GM21717 (cell line): ENCODE data around the gene LRP10.

Experiments
- ATAC-seq: cut with Tn5 transposase; IDR thresholded peaks from one replicate; pipeline ENCODE4 v1.9.1; 2021; ENCODE audit warnings: mild to moderate bottlenecking, moderate library complexity; ENCODE audit not compliant: unreplicated experiment

LRP10 gene

DNA sequence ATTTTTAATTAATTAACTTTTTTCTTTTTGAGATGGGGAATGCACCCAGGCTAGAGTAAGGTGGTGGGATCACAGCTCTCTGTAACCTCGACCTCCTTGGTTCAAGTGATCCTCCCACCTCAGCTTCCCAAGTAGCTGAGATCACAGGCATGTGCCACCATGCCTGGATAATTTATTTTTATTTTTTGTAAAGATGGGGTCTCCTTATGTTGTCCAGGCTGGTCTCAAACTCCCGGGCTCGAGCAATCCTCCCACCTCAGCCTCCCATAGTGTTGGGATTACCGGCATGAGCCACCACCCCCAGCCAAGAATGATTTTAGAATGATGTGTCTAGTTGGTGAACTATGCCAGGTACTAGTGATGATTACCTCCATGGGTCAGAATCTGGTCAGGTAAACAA is 6.6 kb upstream of the LRP10 start:
- ATAC-seq: no peak

DNA sequence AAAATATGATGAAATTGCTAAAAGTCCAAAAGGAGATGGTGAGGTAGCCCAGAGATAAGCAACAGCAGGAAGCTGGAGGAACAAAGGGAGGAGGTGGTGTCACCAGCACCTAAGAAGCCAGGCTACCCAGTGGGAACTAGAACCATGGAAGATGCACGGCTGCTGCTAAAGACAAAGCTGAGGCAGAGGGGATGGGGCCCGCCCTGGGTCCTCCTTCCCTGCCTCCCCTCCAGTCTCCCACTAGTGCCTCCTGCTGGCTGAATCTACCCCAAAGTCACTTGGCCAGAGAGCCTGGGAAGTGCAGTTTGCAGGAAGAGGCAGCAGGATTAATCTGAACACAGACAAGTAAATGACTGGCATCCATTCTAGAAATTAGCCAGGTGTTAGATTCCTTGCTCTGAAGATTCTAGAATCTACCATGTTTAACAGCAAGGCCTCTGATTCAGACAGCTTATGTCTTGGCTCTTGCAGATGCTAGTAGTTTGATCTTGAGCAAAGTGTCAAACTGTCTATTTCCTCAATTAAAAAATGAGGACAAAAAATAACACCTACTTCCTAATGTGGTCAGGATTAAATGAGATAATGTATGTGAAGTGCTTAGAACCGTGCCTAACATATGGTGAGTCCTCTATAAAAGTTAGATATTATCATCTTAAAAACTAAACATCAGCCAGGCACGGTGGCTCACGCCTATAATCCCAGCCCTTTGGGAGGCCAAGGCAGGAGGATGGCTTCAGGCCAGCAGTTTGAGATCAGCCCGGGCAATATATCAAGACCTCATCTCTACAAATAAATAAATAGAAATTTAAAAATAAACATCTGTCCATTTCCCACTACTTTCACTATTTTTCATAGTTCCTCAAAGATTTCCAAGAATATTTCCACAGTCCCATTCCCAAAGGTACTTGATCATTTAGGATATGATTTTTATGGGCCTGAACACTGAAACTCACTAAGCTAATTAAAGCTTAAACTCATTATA is 5.8 kb upstream of the LRP10 start:
- no peak for ATAC-seq

DNA sequence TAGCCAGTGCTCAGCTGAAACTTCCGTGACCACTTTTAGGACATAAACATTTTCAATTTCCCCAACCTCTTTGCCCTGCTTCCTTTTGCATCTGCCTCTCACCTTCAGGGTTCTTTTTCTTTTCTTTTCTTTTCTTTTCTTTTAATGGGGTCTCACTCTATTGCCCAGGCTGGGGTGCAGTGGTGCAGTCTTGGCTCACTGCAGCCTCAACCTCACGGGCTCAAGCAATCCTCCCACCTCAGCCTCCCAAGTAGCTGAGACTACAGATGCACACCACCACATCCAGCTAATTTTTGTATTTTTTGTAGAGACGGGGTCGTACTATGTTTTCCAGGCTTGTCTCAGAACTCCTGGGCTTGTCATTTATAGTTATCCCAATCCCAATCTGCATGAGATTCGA is 4.7 kb upstream of the LRP10 start:
- no peak for ATAC-seq

DNA sequence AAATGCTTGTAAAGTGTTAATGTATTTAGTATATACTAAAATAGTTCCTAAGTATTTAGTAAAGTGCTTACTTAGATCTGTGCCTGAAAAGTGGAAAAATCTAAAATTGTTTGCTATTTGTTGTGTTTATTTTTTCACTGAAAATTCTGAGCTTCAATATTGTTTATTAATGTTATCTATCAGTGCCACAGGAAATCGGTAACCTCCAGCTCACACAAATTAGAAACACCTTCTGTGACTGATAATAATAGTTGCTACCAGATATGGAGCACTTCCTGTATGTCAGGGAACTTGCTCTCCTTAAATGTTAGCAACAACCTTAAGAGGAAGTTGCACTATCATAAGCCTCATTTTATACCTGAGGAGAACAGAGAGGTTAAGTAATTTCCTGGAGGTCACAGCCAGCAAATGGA is 723 bp upstream of the LRP10 start:
- ATAC-seq: peak; percentile 38

DNA sequence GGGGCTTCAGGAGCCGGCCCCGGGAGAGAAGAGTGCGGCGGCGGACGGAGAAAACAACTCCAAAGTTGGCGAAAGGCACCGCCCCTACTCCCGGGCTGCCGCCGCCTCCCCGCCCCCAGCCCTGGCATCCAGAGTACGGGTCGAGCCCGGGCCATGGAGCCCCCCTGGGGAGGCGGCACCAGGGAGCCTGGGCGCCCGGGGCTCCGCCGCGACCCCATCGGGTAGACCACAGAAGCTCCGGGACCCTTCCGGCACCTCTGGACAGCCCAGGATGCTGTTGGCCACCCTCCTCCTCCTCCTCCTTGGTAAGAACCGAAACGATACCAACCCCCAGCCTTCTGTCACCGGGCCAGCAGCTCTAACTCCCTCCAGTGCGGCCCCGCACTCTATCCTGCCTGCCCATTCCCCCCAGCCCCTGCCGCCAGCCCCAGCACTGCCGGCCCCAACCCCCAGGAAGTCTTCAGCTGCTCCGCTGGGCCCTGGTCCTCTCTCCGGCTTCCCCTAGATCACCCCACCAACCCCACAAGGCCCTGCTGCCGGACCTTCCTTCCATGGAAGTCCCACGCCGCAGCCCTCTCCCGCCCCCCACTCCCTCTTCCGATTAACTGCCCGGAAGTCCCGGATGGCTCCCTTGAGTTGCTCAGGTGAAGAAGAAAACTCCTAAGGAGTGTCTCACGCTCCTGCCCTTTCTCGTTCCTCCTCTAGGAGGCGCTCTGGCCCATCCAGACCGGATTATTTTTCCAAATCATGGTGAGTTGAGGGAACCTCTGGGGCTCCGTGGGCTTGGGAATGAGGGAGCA is 693 bp downstream of the LRP10 start:
- ATAC-seq: no peak

DNA sequence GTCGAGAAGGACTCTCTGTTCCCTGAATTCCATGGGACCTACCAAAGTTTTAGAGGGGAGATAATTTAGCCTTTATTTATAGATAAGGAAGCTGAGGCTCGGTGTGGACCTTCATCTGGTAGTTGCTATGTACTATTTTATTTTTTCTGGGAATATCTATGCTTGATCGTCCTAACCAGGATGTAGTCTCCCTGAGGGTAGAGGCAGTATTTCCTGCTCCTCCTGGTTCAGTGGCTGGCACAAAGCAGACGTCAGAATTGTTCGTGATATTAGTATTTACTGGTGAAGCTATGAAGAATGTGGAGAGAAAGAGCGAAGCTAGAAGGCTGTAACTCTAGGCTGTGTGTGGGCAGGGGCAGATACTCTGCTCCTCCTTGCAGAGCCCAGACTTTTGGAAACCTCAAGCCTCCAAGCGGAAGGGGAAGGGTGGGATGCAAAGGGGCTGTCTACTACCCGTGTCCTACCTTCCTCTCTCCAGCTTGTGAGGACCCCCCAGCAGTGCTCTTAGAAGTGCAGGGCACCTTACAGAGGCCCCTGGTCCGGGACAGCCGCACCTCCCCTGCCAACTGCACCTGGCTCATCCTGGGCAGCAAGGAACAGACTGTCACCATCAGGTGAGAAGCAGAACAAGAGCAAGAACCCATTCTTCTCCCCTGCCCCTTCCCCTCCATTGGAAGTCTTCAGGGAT is 1.4 kb downstream of the LRP10 start:
- ATAC-seq: no peak

DNA sequence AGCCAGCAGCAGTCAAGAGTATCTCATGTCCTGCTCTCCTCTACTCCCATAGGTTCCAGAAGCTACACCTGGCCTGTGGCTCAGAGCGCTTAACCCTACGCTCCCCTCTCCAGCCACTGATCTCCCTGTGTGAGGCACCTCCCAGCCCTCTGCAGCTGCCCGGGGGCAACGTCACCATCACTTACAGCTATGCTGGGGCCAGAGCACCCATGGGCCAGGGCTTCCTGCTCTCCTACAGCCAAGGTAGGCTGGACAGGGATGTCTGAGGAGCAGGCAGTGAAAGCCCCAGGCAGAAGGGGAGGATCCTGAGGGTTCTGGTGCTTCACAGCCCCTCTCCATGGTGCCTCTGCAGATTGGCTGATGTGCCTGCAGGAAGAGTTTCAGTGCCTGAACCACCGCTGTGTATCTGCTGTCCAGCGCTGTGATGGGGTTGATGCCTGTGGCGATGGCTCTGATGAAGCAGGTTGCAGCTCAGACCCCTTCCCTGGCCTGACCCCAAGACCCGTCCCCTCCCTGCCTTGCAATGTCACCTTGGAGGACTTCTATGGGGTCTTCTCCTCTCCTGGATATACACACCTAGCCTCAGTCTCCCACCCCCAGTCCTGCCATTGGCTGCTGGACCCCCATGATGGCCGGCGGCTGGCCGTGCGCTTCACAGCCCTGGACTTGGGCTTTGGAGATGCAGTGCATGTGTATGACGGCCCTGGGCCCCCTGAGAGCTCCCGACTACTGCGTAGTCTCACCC is 3.6 kb downstream of the LRP10 start:
- ATAC-seq: no peak

DNA sequence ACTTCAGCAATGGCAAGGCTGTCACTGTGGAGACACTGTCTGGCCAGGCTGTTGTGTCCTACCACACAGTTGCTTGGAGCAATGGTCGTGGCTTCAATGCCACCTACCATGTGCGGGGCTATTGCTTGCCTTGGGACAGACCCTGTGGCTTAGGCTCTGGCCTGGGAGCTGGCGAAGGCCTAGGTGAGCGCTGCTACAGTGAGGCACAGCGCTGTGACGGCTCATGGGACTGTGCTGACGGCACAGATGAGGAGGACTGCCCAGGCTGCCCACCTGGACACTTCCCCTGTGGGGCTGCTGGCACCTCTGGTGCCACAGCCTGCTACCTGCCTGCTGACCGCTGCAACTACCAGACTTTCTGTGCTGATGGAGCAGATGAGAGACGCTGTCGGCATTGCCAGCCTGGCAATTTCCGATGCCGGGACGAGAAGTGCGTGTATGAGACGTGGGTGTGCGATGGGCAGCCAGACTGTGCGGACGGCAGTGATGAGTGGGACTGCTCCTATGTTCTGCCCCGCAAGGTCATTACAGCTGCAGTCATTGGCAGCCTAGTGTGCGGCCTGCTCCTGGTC is 4.3 kb downstream of the LRP10 start:
- no peak for ATAC-seq

DNA sequence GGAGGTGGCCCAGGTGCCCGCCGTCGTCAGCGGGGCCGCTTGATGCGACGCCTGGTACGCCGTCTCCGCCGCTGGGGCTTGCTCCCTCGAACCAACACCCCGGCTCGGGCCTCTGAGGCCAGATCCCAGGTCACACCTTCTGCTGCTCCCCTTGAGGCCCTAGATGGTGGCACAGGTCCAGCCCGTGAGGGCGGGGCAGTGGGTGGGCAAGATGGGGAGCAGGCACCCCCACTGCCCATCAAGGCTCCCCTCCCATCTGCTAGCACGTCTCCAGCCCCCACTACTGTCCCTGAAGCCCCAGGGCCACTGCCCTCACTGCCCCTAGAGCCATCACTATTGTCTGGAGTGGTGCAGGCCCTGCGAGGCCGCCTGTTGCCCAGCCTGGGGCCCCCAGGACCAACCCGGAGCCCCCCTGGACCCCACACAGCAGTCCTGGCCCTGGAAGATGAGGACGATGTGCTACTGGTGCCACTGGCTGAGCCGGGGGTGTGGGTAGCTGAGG is 5.5 kb downstream of the LRP10 start:
- ATAC-seq: no peak

DNA sequence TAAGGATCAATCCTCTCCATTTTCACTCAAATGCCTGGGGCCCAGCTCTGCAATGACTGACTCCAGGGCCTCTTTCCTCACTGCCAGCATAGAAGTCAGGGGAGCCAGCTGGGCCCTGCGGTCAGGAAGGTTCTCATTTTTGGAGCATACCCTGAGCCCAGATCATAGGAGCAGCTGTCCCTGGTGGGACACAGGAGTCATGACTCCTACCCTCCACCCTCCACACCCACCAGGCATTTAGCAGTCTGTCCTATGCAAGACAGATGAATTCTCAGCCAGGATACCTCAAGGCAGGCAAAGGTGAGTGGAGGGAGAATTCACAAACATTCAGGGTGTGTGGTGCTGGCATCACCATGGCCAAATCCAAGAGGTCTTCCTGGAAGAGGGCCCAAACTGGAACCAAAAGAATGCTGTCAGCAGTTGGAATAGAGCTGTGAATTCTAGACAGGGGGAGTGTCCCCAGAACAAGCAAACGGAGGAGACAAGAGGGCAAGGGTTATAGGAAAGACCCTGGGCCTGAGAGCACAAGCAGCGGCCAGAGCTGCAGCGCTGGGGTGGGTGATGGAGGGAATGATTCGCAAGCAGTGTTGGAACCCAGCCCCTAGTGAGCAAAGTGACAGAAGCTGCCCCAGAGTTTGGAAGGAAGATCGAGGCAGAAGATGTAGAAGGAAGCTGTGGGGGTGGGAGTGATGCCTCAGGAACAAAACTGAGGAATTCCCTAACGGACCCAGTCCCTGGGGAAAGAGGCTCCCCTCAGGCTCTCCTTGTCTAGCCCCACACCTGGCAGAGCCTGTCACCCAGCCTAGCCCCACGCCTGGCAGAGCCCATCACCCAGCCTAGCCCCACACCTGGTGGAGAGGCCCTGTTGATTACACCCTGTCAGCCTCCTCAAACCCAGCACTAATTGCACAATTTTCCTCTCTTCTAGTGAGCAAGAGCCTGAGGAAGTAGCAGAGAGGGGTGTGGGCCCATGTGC is 7.0 kb downstream of the LRP10 start:
- no peak for ATAC-seq

DNA sequence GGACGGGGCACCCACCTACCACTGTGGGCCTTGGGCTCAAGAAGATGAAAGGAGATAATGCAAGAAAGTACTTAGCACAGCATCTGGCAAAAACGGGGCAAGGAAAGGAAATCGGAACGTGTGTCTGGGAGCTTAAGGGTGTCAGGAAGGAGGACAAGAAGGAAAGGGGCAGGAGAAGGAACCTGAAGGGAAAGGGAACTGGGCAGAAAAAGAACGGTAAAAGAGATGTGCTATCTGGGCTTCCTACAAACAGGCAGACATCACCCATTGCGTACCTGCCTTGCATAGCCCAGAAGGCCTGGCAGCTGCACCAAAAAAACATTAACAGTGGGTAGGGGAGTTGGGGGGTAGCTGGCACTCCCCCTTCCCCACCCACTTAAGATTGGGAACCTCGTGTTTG is 10.5 kb downstream of the LRP10 start:
- no peak for ATAC-seq

DNA sequence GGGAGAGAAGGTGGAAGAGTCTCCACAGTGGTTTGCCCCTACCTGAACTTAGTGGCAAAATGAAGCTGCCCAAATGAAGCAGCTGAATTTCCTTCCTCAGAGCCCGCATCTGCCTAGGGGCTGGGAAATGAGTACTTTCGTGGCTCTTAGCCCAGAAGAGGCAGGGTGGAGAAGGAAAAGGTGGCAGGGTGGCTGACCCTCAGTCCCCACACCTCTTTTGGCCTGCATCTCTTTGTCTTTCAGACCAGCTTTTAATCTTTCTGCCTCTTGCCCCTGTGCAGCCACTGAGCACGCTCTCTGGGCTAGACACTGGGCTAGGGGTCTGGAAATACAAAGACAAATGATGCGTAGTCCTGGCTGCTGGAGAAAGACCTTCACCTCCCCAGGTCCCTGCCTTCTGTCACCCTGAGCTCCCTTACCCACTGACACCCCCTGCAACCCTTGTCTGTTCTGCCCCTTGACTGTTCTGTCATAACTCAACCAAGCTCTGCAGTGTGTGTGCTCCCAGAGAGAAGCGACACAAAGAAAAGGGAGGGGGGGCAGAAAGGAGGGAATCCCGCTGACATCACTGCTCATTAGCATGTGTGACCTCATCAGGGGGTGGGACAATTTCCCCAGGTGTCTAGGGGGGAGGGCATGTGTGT is 11.1 kb downstream of the LRP10 start:
- ATAC-seq: no peak

DNA sequence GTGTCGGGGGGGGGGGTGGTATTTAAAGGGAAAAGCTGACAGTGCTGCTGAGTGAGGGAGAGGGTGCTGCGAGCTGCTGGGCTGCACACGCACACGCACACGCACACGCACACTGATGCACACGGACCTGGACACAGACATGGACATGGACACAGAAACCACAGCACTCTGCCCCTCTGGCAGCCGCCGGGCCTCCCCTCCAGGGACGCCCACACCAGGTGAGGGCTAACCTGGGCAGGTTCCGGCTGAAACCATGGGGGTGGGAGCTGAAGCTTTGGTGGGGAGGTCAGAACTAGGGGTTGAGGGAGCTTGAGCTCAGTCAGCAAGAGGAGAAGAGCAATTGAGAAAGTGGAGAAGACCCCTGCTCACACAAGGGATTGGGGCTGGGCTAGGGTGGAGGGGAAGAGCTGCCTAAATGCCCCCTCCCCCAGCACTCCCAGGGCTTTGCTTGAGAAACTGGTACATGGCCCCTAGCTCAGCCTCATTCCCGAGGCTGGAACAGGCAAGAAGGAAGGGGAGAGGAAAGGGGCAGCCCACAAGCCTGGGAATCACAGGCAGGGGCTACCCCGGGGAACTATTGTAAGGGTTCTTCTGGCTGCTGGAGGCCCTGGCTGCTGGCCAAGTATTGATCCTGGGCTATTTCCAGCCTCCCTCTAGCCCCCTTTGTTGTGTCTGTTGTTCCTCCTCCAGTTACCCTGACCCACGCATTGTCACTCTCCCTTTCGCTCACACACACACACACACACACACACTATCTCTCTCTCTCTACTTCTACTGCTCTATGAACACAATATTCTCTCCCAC is 11.8 kb downstream of the LRP10 start, which contains the start of gene REM2:
Gene REM2, plus strand, starts transcription at position 50 of the 804 bp plus-strand sequence. Its CDS starts 66 bp downstream, at position 116.
- no peak for ATAC-seq

DNA sequence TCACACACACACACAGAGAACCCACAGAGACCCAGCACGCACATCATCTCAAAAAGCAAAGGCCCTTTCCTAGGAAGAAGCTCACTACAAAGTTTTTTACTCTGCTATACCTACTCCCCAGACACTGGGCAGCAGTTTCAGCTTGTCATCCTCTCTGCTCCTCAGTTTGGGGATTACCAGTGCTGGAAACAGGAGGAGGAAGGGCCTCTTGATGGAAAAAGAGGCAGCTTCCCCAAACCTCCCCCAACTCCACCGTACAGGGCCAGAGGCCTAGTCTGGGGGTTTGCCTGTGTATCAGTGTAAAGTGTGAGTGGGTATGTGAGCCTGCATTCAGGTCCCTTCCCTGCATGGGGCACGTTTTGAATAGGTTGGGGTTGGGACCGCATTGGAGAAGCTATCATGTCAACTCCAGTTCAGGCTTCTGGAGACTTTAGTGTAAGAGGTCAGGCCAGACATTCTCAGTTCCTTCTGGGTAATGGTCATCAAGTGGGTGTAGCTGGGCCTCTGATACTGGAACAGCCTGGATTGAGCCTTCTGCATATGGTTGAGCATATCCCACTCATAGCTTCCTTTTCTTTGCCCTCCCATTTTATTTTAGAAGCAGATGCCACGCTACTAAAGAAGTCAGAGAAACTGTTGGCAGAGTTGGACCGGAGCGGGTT is 12.7 kb downstream of the LRP10 start:
- ATAC-seq: no peak

DNA sequence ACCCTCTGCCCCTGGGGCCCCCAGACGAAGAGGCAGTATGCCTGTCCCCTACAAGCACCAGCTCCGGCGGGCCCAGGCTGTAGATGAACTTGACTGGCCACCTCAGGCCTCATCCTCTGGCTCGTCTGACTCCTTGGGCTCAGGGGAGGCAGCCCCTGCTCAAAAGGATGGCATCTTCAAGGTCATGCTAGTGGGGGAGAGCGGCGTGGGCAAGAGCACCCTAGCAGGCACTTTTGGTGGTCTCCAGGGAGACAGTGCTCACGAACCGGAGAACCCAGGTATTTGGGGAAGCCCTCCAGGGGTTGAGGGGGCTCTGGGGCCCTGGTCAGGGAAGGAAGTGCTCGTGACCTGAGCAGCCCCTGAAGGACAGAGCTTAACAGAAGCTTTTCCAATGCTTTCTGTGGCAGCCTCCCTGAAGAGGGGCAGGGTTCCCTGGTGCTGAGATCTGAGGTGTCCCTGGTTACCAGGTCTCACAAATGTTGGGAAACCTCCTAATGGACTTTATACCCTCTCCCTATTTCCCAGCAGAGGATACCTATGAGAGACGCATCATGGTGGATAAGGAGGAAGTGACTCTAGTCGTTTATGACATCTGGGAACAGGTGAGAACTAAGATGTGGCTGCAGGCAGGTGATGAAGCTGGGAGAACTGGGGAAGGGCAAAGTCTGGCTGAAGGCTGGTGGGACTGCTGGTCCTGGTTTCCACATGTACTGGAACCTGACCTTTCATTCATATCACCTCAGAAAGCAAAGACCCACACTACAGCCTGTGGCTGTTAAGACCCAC is 13.4 kb downstream of the LRP10 start:
- no peak for ATAC-seq

DNA sequence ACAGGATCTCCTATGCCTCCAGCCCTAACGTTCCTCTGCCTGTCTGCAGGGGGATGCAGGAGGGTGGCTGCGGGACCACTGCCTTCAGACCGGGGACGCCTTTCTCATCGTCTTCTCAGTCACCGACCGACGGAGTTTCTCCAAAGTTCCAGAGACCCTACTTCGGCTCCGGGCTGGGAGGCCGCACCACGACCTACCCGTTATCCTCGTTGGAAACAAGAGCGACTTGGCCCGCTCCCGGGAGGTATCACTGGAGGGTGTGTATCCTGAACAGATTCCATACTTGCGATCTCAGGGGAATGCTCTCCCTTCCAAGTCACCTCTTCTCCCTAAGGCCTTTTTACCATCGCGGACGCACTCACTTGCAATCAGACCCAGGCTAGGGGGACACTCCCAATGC is 14.4 kb downstream of the LRP10 start:
- no peak for ATAC-seq
